Measurements from ENCODE around the gene CADPS2. TPM values are rescaled to one million over a fixed set of nuclear protein-coding genes. Genes with fewer than 3 reads are reported as not detected.
"Not testable (repeated sequence)": the region's sequence is repeated elsewhere in the genome, so short reads cannot be mapped to it uniquely, and the experiment has no call there.

CADPS2 gene
- total RNA-seq, 2 donors from 2014 or later = 16.4 to 32.5 TPM

DNA sequence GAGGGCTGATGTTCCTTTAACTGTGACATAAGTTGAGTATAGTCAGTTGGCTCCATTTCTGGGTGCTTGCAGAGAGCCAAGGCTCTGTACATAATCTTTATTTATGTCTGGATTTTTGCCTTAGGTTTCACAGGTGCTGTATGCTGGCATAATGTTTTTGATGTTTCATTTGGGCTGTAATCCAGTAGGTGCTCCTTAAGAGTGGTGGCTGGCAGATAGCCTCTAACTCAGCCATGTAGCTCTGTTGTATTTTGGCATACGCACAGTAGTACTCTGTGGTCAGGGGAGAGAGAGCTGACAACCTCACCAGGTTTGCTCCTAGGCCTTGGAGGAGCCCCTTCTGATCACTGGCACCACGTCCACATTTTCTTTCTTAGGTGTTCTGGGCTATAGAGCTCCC lies 248.5 kb downstream of the CADPS2 start:
- H3K4me1 ChIP-seq (ENCODE audit: control insufficient read depth in 1 of 2, low read depth in 2 of 2) = no peaks in the 10 kb centered on the region
- DNase-seq (ENCODE audit: low spot score) = no peak
- H3K4me3 ChIP-seq = no peak overlapping the region
- no peaks in the 10 kb centered on the region for H3K27me3 ChIP-seq (replicated peaks; ENCODE audit: insufficient read depth)
- H3K27ac ChIP-seq = no peak overlapping the region
- TF ChIP-seq, protein P1, sequence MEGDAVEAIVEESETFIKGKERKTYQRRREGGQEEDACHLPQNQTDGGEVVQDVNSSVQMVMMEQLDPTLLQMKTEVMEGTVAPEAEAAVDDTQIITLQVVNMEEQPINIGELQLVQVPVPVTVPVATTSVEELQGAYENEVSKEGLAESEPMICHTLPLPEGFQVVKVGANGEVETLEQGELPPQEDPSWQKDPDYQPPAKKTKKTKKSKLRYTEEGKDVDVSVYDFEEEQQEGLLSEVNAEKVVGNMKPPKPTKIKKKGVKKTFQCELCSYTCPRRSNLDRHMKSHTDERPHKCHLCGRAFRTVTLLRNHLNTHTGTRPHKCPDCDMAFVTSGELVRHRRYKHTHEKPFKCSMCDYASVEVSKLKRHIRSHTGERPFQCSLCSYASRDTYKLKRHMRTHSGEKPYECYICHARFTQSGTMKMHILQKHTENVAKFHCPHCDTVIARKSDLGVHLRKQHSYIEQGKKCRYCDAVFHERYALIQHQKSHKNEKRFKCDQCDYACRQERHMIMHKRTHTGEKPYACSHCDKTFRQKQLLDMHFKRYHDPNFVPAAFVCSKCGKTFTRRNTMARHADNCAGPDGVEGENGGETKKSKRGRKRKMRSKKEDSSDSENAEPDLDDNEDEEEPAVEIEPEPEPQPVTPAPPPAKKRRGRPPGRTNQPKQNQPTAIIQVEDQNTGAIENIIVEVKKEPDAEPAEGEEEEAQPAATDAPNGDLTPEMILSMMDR (IDR thresholded peaks at IDR 0.05) = no peak
- H3K36me3 ChIP-seq = no peaks in the 10 kb centered on the region
- H3K9me3 ChIP-seq = no peaks in the 10 kb centered on the region
- no peak for ATAC-seq (ENCODE audit: insufficient number of reproducible peaks, low FRiP score, low read depth)

DNA sequence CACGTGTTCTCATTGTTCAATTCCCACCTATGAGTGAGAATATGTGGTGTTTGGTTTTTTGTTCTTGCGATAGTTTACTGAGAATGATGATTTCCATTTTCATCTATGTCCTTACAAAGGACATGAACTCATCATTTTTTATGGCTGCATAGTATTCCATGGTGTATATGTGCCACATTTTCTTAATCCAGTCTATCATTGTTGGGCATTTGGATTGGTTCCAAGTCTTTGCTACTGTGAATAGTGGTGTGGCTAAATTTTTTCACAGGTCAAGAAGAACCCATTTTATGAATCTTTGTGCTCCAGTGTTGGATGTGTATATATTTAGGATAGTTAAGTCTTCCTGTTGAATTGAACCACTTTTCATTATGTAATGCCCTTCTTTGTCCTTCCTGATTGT lies 250.8 kb downstream of the CADPS2 start:
- not testable (repeated sequence) for H3K4me3 ChIP-seq; H3K27ac ChIP-seq; H3K27me3 ChIP-seq (replicated peaks; ENCODE audit: insufficient read depth); H3K4me1 ChIP-seq (ENCODE audit: control insufficient read depth in 1 of 2, low read depth in 2 of 2); H3K9me3 ChIP-seq; ATAC-seq (ENCODE audit: insufficient number of reproducible peaks, low FRiP score, low read depth); DNase-seq (ENCODE audit: low spot score); H3K36me3 ChIP-seq

DNA sequence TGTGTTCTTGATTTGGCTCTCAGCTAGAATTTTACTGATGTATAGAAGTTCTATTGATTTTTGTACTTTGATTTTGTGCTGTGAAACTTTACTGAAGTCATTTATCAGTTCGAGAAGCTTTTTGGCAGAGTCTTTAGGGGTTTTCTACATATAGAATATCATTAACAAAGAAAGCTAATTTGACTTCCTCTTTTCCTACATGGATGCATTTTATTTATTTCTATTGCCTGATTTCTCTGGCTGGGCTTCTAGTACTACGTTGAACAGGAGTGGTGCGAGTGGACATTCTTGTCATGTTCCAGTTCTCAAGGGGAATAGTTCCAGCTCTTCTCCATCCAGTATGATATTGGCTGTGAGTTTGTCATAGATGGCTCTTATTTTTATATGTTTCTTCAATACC lies 252.8 kb downstream of the CADPS2 start:
- Histone ChIP-seq H3K36me3 (no peaks in the 10 kb centered on the region), H3K4me3 (no peak overlapping the region), H3K9me3 (no peaks in the 10 kb centered on the region), H3K4me1 (ENCODE audit: control insufficient read depth in 1 of 2, low read depth in 2 of 2) (no peaks in the 10 kb centered on the region), H3K27me3 (replicated peaks; ENCODE audit: insufficient read depth) (no peaks in the 10 kb centered on the region), H3K27ac (no peak overlapping the region)
- ATAC-seq (ENCODE audit: insufficient number of reproducible peaks, low FRiP score, low read depth) (no peak), DNase-seq (ENCODE audit: low spot score) (no peak)
- TF ChIP-seq, protein P1 (IDR thresholded peaks at IDR 0.05) = no peak

DNA sequence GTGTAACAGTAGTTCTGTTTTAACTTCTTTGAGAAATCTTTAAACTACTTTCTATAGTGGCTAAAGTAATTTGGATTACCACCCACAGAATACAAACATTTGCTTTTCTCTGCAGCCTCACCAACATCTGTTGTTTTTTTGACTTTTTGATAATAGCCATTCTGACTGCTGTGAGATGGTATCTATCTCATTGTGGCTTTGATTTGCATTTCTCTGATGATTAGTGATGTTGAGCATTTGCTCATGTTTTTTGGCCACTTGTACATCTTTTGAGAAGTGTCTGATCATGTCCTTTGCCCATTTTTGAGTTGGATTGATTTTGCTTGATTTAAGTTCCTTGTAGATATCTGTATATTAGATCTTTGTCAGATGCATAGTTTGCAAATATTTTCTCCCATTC lies 254.0 kb downstream of the CADPS2 start:
- H3K27ac ChIP-seq = no peak overlapping the region
- H3K27me3 ChIP-seq (replicated peaks; ENCODE audit: insufficient read depth) = no peaks in the 10 kb centered on the region
- ATAC-seq (ENCODE audit: insufficient number of reproducible peaks, low FRiP score, low read depth) = no peak
- DNase-seq (ENCODE audit: low spot score) = no peak
- H3K36me3 ChIP-seq = no peaks in the 10 kb centered on the region
- TF ChIP-seq, protein P1 (IDR thresholded peaks at IDR 0.05) = no peak
- no peaks in the 10 kb centered on the region for H3K4me1 ChIP-seq (ENCODE audit: control insufficient read depth in 1 of 2, low read depth in 2 of 2)
- no peak overlapping the region for H3K4me3 ChIP-seq
- no peaks in the 10 kb centered on the region for H3K9me3 ChIP-seq

DNA sequence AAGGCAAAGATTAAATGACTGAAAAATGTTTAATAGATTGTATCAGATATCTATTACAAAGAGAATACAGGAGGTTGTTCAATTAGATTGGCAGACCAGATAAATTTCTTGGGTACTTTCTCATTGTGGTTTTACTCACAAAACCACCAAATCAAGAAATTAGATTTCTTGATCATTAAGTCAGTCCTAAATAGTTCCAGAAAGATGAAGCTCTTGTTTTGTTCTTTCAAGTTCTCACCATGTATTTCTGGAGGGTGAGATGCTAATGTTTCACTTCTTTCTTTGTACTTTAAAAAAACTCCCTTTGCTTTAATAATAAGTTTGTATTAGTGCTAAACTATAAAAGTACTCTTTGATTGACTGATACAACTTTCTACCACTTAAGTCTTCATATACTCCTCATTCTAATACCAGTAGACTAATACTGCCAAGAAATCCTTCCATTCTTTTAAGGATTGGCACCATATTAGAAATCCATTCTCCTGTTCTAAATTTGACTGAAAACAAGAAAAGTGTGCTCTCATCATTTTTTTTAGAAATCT lies 256.8 kb downstream of the CADPS2 start:
- Histone ChIP-seq H3K27me3 (replicated peaks; ENCODE audit: insufficient read depth) (no peaks in the 10 kb centered on the region), H3K27ac (no peak overlapping the region), H3K4me3 (no peak overlapping the region), H3K4me1 (ENCODE audit: control insufficient read depth in 1 of 2, low read depth in 2 of 2) (no peaks in the 10 kb centered on the region), H3K9me3 (no peaks in the 10 kb centered on the region), H3K36me3 (no peaks in the 10 kb centered on the region)
- ATAC-seq (ENCODE audit: insufficient number of reproducible peaks, low FRiP score, low read depth) = no peak
- TF ChIP-seq, protein P1 (IDR thresholded peaks at IDR 0.05) = no peak
- no peak for DNase-seq (ENCODE audit: low spot score)
